22Rv1 (cell line): Measurements from ENCODE around the gene ANKUB1.
"Not testable (repeated sequence)": the region's sequence is repeated elsewhere in the genome, so short reads cannot be mapped to it uniquely, and the experiment has no call there.

Source experiments
- CTCF ChIP-seq: fragments of 450-650 bp; IDR thresholded peaks from 2 replicates; pipeline ENCODE4 v1.5.1; 2017; ENCODE audit warnings: mild to moderate bottlenecking
- ZFX ChIP-seq: fragments of 450-650 bp; IDR thresholded peaks from 2 replicates; pipeline ENCODE4 v1.6.1; 2017; ENCODE audit warnings: antibody characterized with exemption, borderline replicate concordance

DNA sequence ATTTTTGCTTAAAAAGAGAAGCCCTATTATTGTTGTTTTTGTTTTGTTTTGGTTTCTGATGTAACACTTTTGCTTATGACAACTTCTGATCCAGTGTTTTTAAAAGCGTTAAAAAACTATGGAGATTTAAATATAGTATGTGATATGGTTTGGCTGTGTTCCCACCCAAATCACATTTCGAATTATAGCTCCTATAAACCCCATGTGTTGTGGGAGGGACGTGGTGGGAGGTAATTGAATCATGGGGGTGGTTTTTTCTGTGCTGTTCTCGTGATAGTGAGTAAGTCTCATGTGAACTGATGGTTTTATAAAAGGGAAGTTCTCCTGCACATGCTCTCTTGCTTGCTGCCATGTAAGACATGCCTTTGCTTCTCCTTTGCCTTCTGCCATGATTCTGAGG is 37.3 kb upstream of the ANKUB1 start:
- not testable (repeated sequence) for TF ChIP-seq CTCF, ZFX
